SK-N-SH treated with all-trans-retinoic acid at 6 μM for 48 hours (cell line): ENCODE results near the gene KLF2.
"Not testable (repeated sequence)": the region's sequence is repeated elsewhere in the genome, so short reads cannot be mapped to it uniquely, and the experiment has no call there.

Source experiments
- ATAC-seq: fragments of 200-7000 bp; cut with Tn5 transposase; 3 replicates; pipeline ENCODE4 v1.9.1; 2020; ENCODE audit warnings: mild to moderate bottlenecking, moderate library complexity
- ARNTL ChIP-seq: fragments of 450-650 bp; formaldehyde crosslinking; IDR thresholded peaks from 2 replicates; pipeline ENCODE4 v1.5.0; 2020; ENCODE audit warnings: low read depth, mild to moderate bottlenecking, moderate library complexity, borderline replicate concordance
- BACH2 ChIP-seq: fragments of 250-450 bp; sonication (Bioruptor Pico); IDR thresholded peaks from 2 replicates; pipeline ENCODE4 v1.9.0; 2021; ENCODE audit warnings: mild to moderate bottlenecking, borderline replicate concordance
- CSDC2 ChIP-seq: fragments of 250-450 bp; sonication (Bioruptor Pico); IDR thresholded peaks from 2 replicates; pipeline ENCODE4 v1.5.0; 2020; ENCODE audit warnings: mild to moderate bottlenecking, moderate library complexity
- CSRNP3 ChIP-seq: fragments of 250-450 bp; sonication (Bioruptor Pico); IDR thresholded peaks from 2 replicates; pipeline ENCODE4 v1.5.1; 2021; ENCODE audit warnings: mild to moderate bottlenecking, moderate library complexity
- ESRRG ChIP-seq: fragments of 250-450 bp; sonication (Bioruptor Pico); IDR thresholded peaks from 2 replicates; pipeline ENCODE4 v1.6.1; 2021; ENCODE audit warnings: mild to moderate bottlenecking
- POU6F1 ChIP-seq: fragments of 250-450 bp; sonication (Bioruptor Pico); IDR thresholded peaks from 2 replicates; pipeline ENCODE4 v1.8.0; 2021; ENCODE audit warnings: low read depth, mild to moderate bottlenecking, moderate library complexity, borderline replicate concordance
- PPARA ChIP-seq: fragments of 250-450 bp; sonication (Bioruptor Pico); IDR thresholded peaks from 2 replicates; pipeline ENCODE4 v1.5.0; 2020; ENCODE audit warnings: mild to moderate bottlenecking, borderline replicate concordance
- TCF4 ChIP-seq: fragments of 250-450 bp; sonication (Bioruptor Pico); IDR thresholded peaks from 2 replicates; pipeline ENCODE4 v1.8.0; 2021; ENCODE audit warnings: mild to moderate bottlenecking, moderate library complexity, borderline replicate concordance
- TOX ChIP-seq: fragments of 250-450 bp; sonication (Bioruptor Pico); IDR thresholded peaks from 2 replicates; pipeline ENCODE4 v1.8.0; 2021; ENCODE audit warnings: mild to moderate bottlenecking, moderate library complexity, borderline replicate concordance
- TSHZ2 ChIP-seq: fragments of 250-450 bp; sonication (Bioruptor Pico); IDR thresholded peaks from 2 replicates; pipeline ENCODE4 v1.5.0; 2020; ENCODE audit warnings: mild to moderate bottlenecking, moderate library complexity
- ZC3H10 ChIP-seq: fragments of 250-450 bp; sonication (Bioruptor Pico); IDR thresholded peaks from 2 replicates; pipeline ENCODE4 v1.5.1; 2021; ENCODE audit warnings: mild to moderate bottlenecking, moderate library complexity
- ZFP30 ChIP-seq: fragments of 450-650 bp; formaldehyde crosslinking; IDR thresholded peaks from 2 replicates; pipeline ENCODE4 v1.5.0; 2022; ENCODE audit warnings: mild to moderate bottlenecking, moderate library complexity
- ZNF565 ChIP-seq: fragments of 450-650 bp; formaldehyde crosslinking; conservative IDR thresholded peaks from 2 replicates; pipeline ENCODE4 v1.5.0; 2020; ENCODE audit warnings: low read depth, mild to moderate bottlenecking, moderate library complexity
- ZNF70 ChIP-seq: fragments of 450-650 bp; formaldehyde crosslinking; IDR thresholded peaks from 2 replicates; pipeline ENCODE4 v1.5.0; 2020; ENCODE audit warnings: mild to moderate bottlenecking, moderate library complexity
- ZNF8 ChIP-seq: fragments of 450-650 bp; formaldehyde crosslinking; IDR thresholded peaks from 2 replicates; pipeline ENCODE4 v1.5.0; 2020; ENCODE audit warnings: mild to moderate bottlenecking, moderate library complexity
- TF ChIP-seq, protein P1 (sequence below): fragments of 250-450 bp; sonication (Bioruptor Pico); IDR thresholded peaks from 2 replicates; pipeline ENCODE4 v1.5.1; 2020; ENCODE audit warnings: low read depth, mild to moderate bottlenecking, moderate library complexity

The KLF2 gene

DNA sequence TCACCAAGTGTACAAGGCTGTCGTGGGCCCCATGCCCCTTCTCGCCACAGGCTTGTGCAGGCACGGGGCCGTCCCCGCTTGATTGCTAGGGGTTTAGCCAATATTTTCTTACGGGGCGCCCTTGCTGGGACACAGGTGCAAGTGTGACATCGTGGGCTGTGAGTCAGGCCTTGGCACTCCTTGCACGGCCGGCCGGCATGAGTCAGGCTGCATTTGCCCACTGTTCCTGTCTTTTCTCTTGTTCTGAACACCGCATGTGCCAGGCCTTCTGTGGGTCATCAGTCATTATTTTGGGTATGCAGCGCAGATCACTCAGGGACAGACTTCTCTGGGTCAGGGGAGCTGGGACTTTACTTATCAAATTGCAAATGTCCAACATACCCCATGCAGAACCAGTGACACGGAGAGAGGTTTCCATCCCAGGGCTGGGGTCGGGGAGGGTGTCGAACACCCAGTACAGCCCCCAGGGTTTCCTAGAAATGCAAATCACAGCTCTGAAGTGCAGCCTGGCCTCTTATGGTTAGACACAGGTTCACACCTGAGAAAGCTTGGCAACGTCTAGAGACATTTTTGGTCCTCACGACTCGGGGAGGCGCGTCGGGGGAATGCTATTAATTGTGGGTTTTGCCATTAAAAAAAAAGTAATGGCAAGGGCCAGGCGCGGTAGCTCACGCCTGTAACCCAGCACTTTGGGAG lies 22.5 kb upstream of the KLF2 start:
- ATAC-seq = peak; percentile 70
- TF ChIP-seq ESRRG = no peak
- no peak for TF ChIP-seq ZFP30 (CRISPR knock-in tag)
- TF ChIP-seq ARNTL (CRISPR knock-in tag) = no peak
- no peak for TF ChIP-seq ZNF8 (CRISPR knock-in tag)
- TF ChIP-seq TOX (CRISPR knock-in tag) = no peak
- TF ChIP-seq CSRNP3 (CRISPR knock-in tag) = no peak
- no peak for TF ChIP-seq ZNF70 (CRISPR knock-in tag)
- TF ChIP-seq BACH2 = no peak
- no peak for TF ChIP-seq TCF4 (CRISPR knock-in tag)
- TF ChIP-seq TSHZ2 = no peak
- TF ChIP-seq ZC3H10 (CRISPR knock-in tag) = no peak
- TF ChIP-seq POU6F1 = no peak
- no peak for TF ChIP-seq CSDC2 (CRISPR knock-in tag)
- TF ChIP-seq, all 23 proteins: peak for 0

- TF ChIP-seq, protein P1, sequence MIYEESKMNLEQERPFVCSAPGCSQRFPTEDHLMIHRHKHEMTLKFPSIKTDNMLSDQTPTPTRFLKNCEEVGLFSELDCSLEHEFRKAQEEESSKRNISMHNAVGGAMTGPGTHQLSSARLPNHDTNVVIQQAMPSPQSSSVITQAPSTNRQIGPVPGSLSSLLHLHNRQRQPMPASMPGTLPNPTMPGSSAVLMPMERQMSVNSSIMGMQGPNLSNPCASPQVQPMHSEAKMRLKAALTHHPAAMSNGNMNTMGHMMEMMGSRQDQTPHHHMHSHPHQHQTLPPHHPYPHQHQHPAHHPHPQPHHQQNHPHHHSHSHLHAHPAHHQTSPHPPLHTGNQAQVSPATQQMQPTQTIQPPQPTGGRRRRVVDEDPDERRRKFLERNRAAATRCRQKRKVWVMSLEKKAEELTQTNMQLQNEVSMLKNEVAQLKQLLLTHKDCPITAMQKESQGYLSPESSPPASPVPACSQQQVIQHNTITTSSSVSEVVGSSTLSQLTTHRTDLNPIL (CRISPR knock-in tag) = no peak
- TF ChIP-seq ESRRG (no peak), ZNF8 (CRISPR knock-in tag) (no peak), ZNF70 (CRISPR knock-in tag) (no peak), TSHZ2 (no peak), ZNF565 (CRISPR knock-in tag) (no peak), PPARA (CRISPR knock-in tag) (no peak)
- peak; percentile 77 for ATAC-seq
Measured at GRCh38 chr19:16303755-16304154, 20.9 kb upstream of the KLF2 start.

DNA sequence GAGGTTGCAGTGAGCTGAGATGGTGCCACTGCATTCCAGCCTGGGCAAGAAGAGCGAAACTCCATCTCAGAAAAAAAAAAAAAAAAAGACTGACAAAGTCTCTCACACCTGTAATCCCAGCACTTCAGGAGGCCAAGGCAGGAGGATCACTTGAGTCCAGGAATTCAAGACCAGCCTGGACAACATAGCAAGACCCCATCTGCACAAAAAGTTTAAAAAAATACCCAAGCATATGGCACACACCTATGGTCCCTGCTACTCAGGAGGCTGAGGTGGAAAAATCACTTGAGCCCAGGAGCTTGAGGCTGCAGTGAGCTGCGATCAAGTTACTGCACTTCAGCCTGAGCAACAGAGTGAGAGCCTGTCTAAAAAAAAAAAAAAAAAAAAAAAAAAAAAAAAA lies 20.1 kb upstream of the KLF2 start:
- peak; percentile 37 for ATAC-seq

DNA sequence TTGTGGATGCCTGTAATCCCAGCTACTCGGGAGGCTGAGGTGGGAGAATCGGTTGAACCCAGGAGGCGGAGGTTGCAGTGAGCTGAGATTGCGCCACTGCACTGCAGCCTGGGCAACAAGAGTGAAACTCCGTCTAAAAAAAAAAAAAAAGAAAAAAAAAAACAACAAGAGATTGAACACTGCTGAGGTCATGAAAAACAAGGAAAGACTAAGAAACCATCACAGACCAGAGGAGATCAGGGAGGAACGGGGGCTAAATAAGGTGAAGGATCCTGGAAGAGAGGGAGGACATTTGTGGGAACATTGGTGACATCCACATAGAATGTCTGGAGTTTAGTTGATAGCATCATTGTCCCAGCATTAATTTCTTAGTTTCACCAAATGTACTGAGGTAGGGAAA lies 19.6 kb upstream of the KLF2 start:
- not testable (repeated sequence) for ATAC-seq
